Measurements from ENCODE around the gene CTU2.

CTU2 gene

GRCh38 chr16:88720396-88720970 is 14.2 kb downstream of the CTU2 start:
- H3K36me3 ChIP-seq (ENCODE audit: control insufficient read depth, insufficient read depth, low read length), result peaks cover 68% of the 10 kb centered on the region
- no peaks in the 10 kb centered on the region for H3K27me3 ChIP-seq (ENCODE audit: control insufficient read depth, insufficient read depth, low read length)
- no peak overlapping the region for H3K4me3 ChIP-seq (ENCODE audit: low read depth, low read length)
- no peaks in the 10 kb centered on the region for H3K4me1 ChIP-seq (ENCODE audit: control insufficient read depth, insufficient read depth, low read length)
- H3K9ac ChIP-seq (ENCODE audit: low read depth, low read length), result no peak overlapping the region
- H3K9me3 ChIP-seq (ENCODE audit: control insufficient read depth, insufficient read depth, low read length), result no peaks in the 10 kb centered on the region

GRCh38 chr16:88721236-88721635 is 14.9 kb downstream of the CTU2 start:
- H3K9ac ChIP-seq (ENCODE audit: low read depth, low read length), result no peak overlapping the region
- H3K36me3 ChIP-seq (ENCODE audit: control insufficient read depth, insufficient read depth, low read length), result peaks cover 62% of the 10 kb centered on the region
- no peaks in the 10 kb centered on the region for H3K9me3 ChIP-seq (ENCODE audit: control insufficient read depth, insufficient read depth, low read length)
- H3K4me1 ChIP-seq (ENCODE audit: control insufficient read depth, insufficient read depth, low read length), result no peaks in the 10 kb centered on the region
- no peaks in the 10 kb centered on the region for H3K27me3 ChIP-seq (ENCODE audit: control insufficient read depth, insufficient read depth, low read length)
- H3K4me3 ChIP-seq (ENCODE audit: low read depth, low read length), result no peak overlapping the region

- no peaks in the 10 kb centered on the region for H3K27me3 ChIP-seq (ENCODE audit: control insufficient read depth, insufficient read depth, low read length)
- H3K36me3 ChIP-seq (ENCODE audit: control insufficient read depth, insufficient read depth, low read length), result peaks cover 56% of the 10 kb centered on the region
- no peak overlapping the region for H3K4me3 ChIP-seq (ENCODE audit: low read depth, low read length)
- H3K4me1 ChIP-seq (ENCODE audit: control insufficient read depth, insufficient read depth, low read length), result no peaks in the 10 kb centered on the region
- no peak overlapping the region for H3K9ac ChIP-seq (ENCODE audit: low read depth, low read length)
- H3K9me3 ChIP-seq (ENCODE audit: control insufficient read depth, insufficient read depth, low read length), result no peaks in the 10 kb centered on the region
Measured at GRCh38 chr16:88721815-88722755, 15.8 kb downstream of the CTU2 start.

- peaks cover 51% of the 10 kb centered on the region for H3K36me3 ChIP-seq (ENCODE audit: control insufficient read depth, insufficient read depth, low read length)
- no peaks in the 10 kb centered on the region for H3K9me3 ChIP-seq (ENCODE audit: control insufficient read depth, insufficient read depth, low read length)
- H3K27me3 ChIP-seq (ENCODE audit: control insufficient read depth, insufficient read depth, low read length), result no peaks in the 10 kb centered on the region
- no peak overlapping the region for H3K4me3 ChIP-seq (ENCODE audit: low read depth, low read length)
- H3K4me1 ChIP-seq (ENCODE audit: control insufficient read depth, insufficient read depth, low read length), result no peaks in the 10 kb centered on the region
- H3K9ac ChIP-seq (ENCODE audit: low read depth, low read length), result no peak overlapping the region
Measured at GRCh38 chr16:88722784-88723506, 16.6 kb downstream of the CTU2 start.

GRCh38 chr16:88723507-88723887 is 17.2 kb downstream of the CTU2 start:
- H3K4me1 ChIP-seq (ENCODE audit: control insufficient read depth, insufficient read depth, low read length), result no peaks in the 10 kb centered on the region
- H3K9me3 ChIP-seq (ENCODE audit: control insufficient read depth, insufficient read depth, low read length), result no peaks in the 10 kb centered on the region
- H3K27me3 ChIP-seq (ENCODE audit: control insufficient read depth, insufficient read depth, low read length), result no peaks in the 10 kb centered on the region
- no peak overlapping the region for H3K4me3 ChIP-seq (ENCODE audit: low read depth, low read length)
- peaks cover 46% of the 10 kb centered on the region for H3K36me3 ChIP-seq (ENCODE audit: control insufficient read depth, insufficient read depth, low read length)
- H3K9ac ChIP-seq (ENCODE audit: low read depth, low read length), result no peak overlapping the region

GRCh38 chr16:88723911-88724310 is 17.6 kb downstream of the CTU2 start:
- H3K36me3 ChIP-seq (ENCODE audit: control insufficient read depth, insufficient read depth, low read length), result peaks cover 46% of the 10 kb centered on the region
- no peaks in the 10 kb centered on the region for H3K9me3 ChIP-seq (ENCODE audit: control insufficient read depth, insufficient read depth, low read length)
- no peak overlapping the region for H3K4me3 ChIP-seq (ENCODE audit: low read depth, low read length)
- no peaks in the 10 kb centered on the region for H3K4me1 ChIP-seq (ENCODE audit: control insufficient read depth, insufficient read depth, low read length)
- no peak overlapping the region for H3K9ac ChIP-seq (ENCODE audit: low read depth, low read length)
- H3K27me3 ChIP-seq (ENCODE audit: control insufficient read depth, insufficient read depth, low read length), result no peaks in the 10 kb centered on the region

GRCh38 chr16:88724855-88725555 is 18.7 kb downstream of the CTU2 start:
- H3K36me3 ChIP-seq (ENCODE audit: control insufficient read depth, insufficient read depth, low read length), result peaks cover 39% of the 10 kb centered on the region
- H3K9ac ChIP-seq (ENCODE audit: low read depth, low read length), result no peak overlapping the region
- no peaks in the 10 kb centered on the region for H3K4me1 ChIP-seq (ENCODE audit: control insufficient read depth, insufficient read depth, low read length)
- H3K4me3 ChIP-seq (ENCODE audit: low read depth, low read length), result no peak overlapping the region
- no peaks in the 10 kb centered on the region for H3K9me3 ChIP-seq (ENCODE audit: control insufficient read depth, insufficient read depth, low read length)
- H3K27me3 ChIP-seq (ENCODE audit: control insufficient read depth, insufficient read depth, low read length), result no peaks in the 10 kb centered on the region

- no peaks in the 10 kb centered on the region for H3K27me3 ChIP-seq (ENCODE audit: control insufficient read depth, insufficient read depth, low read length)
- no peak overlapping the region for H3K9ac ChIP-seq (ENCODE audit: low read depth, low read length)
- H3K4me1 ChIP-seq (ENCODE audit: control insufficient read depth, insufficient read depth, low read length), result no peaks in the 10 kb centered on the region
- no peak overlapping the region for H3K4me3 ChIP-seq (ENCODE audit: low read depth, low read length)
- H3K36me3 ChIP-seq (ENCODE audit: control insufficient read depth, insufficient read depth, low read length), result peaks cover 37% of the 10 kb centered on the region
- no peaks in the 10 kb centered on the region for H3K9me3 ChIP-seq (ENCODE audit: control insufficient read depth, insufficient read depth, low read length)
Measured at GRCh38 chr16:88725609-88726407, 19.5 kb downstream of the CTU2 start.

- no peak overlapping the region for H3K9ac ChIP-seq (ENCODE audit: low read depth, low read length)
- no peak overlapping the region for H3K4me3 ChIP-seq (ENCODE audit: low read depth, low read length)
- no peaks in the 10 kb centered on the region for H3K27me3 ChIP-seq (ENCODE audit: control insufficient read depth, insufficient read depth, low read length)
- no peaks in the 10 kb centered on the region for H3K4me1 ChIP-seq (ENCODE audit: control insufficient read depth, insufficient read depth, low read length)
- no peaks in the 10 kb centered on the region for H3K9me3 ChIP-seq (ENCODE audit: control insufficient read depth, insufficient read depth, low read length)
- H3K36me3 ChIP-seq (ENCODE audit: control insufficient read depth, insufficient read depth, low read length), result peaks cover 35% of the 10 kb centered on the region
Measured at GRCh38 chr16:88726408-88726749, 20.1 kb downstream of the CTU2 start.

- Histone ChIP-seq H3K36me3 (ENCODE audit: control insufficient read depth, insufficient read depth, low read length) (peaks cover 32% of the 10 kb centered on the region), H3K4me1 (ENCODE audit: control insufficient read depth, insufficient read depth, low read length) (no peaks in the 10 kb centered on the region), H3K9ac (ENCODE audit: low read depth, low read length) (no peak overlapping the region), H3K9me3 (ENCODE audit: control insufficient read depth, insufficient read depth, low read length) (no peaks in the 10 kb centered on the region), H3K27me3 (ENCODE audit: control insufficient read depth, insufficient read depth, low read length) (no peaks in the 10 kb centered on the region), H3K4me3 (ENCODE audit: low read depth, low read length) (no peak overlapping the region)
Measured at GRCh38 chr16:88726981-88727380, 20.7 kb downstream of the CTU2 start.

- Histone ChIP-seq H3K27me3 (ENCODE audit: control insufficient read depth, insufficient read depth, low read length) (no peaks in the 10 kb centered on the region), H3K9me3 (ENCODE audit: control insufficient read depth, insufficient read depth, low read length) (no peaks in the 10 kb centered on the region), H3K9ac (ENCODE audit: low read depth, low read length) (no peak overlapping the region), H3K4me3 (ENCODE audit: low read depth, low read length) (no peak overlapping the region), H3K4me1 (ENCODE audit: control insufficient read depth, insufficient read depth, low read length) (no peaks in the 10 kb centered on the region), H3K36me3 (ENCODE audit: control insufficient read depth, insufficient read depth, low read length) (peaks cover 25% of the 10 kb centered on the region)
Measured at GRCh38 chr16:88727871-88728270, 21.6 kb downstream of the CTU2 start.

All from iPS-15b (cell line).